Measurements from ENCODE around the gene KIF2A.

GRCh38 chr5:62385816-62386400 lies 79.9 kb downstream of the KIF2A start:
- no peak for TF ChIP-seq CTCF (CRISPR knock-in tag; IDR thresholded peaks at IDR 0.05)
- TF ChIP-seq ZKSCAN8 (CRISPR knock-in tag; IDR thresholded peaks at IDR 0.05; ENCODE audit: borderline replicate concordance): no peak
- TF ChIP-seq ZNF205 (CRISPR knock-in tag; IDR thresholded peaks at IDR 0.05): no peak
- TF ChIP-seq POLR2A (IDR thresholded peaks at IDR 0.05; ENCODE audit: insufficient read depth in 1 of 2, low read depth in 2 of 2, low read length in 2 of 2): no peak
- no peak for TF ChIP-seq EP300 (IDR thresholded peaks at IDR 0.05; ENCODE audit: low read depth in 2 of 2, low read length in 2 of 2)
- TF ChIP-seq EP300 (CRISPR knock-in tag; IDR thresholded peaks at IDR 0.05; ENCODE audit: borderline replicate concordance): no peak
- TF ChIP-seq ZNF768 (CRISPR knock-in tag; IDR thresholded peaks at IDR 0.05): no peak
- TF ChIP-seq ZNF549 (CRISPR knock-in tag; IDR thresholded peaks at IDR 0.05): no peak
- TF ChIP-seq ONECUT2 (CRISPR knock-in tag; IDR thresholded peaks at IDR 0.05): no peak
- TF ChIP-seq ZFP91 (CRISPR knock-in tag; IDR thresholded peaks at IDR 0.05; ENCODE audit: borderline replicate concordance): no peak
- TF ChIP-seq, protein P1, sequence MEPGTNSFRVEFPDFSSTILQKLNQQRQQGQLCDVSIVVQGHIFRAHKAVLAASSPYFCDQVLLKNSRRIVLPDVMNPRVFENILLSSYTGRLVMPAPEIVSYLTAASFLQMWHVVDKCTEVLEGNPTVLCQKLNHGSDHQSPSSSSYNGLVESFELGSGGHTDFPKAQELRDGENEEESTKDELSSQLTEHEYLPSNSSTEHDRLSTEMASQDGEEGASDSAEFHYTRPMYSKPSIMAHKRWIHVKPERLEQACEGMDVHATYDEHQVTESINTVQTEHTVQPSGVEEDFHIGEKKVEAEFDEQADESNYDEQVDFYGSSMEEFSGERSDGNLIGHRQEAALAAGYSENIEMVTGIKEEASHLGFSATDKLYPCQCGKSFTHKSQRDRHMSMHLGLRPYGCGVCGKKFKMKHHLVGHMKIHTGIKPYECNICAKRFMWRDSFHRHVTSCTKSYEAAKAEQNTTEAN (CRISPR knock-in tag; conservative IDR thresholded peaks at IDR 0.05): no peak
- no peak for TF ChIP-seq ZNF432 (CRISPR knock-in tag; IDR thresholded peaks at IDR 0.05; ENCODE audit: borderline replicate concordance)
- no peak for TF ChIP-seq SMYD3 (CRISPR knock-in tag; IDR thresholded peaks at IDR 0.05)
